Pancreas (tissue), 10 donors: Measurements from ENCODE around the gene PARP3. TPM values are rescaled to one million over a fixed set of nuclear protein-coding genes. Genes with fewer than 3 reads are reported as not detected.

Experiments
- ATAC-seq, 4 donors: fragments of 200-7000 bp; cut with Tn5 transposase; one replicate each; pipeline versions ENCODE4 v1.8.0 to v1.9.1; 2020; ENCODE audit warnings: mild to moderate bottlenecking in 4 of 4, moderate library complexity in 4 of 4
- DNase-seq, 6 donors: peaks; one replicate each; pipeline ENCODE4 v3.0.0-alpha.2; 2020
- FAIRE-seq: peaks from 2 replicates; lab custom pipeline; 2012; peaks lifted over from hg19 to GRCh38; lab: Jason Lieb, UNC
- H3K27ac ChIP-seq, 4 donors: fragments of 200-600 bp; sonication (generic); 1 replicate in 3 of 4; 2 replicates in 1 of 4; pipeline versions ENCODE4 v1.5.0 to v1.8.0; 2020
- H3K27me3 ChIP-seq, 4 donors: fragments of 200-600 bp; one replicate each; pipeline ENCODE4 v1.8.0; 2021
- H3K36me3 ChIP-seq, 3 donors: fragments of 200-600 bp; sonication (generic) in 1 of 3; one replicate each; pipeline versions ENCODE4 v1.5.0 to v1.8.0; 2020 to 2021
- H3K4me1 ChIP-seq, 3 donors: fragments of 200-600 bp; one replicate each; pipeline ENCODE4 v1.8.0; 2021
- H3K4me3 ChIP-seq, 4 donors: fragments of 200-600 bp; sonication (generic) in 2 of 4; one replicate each; pipeline versions ENCODE4 v1.5.0 to v1.8.0; 2020 to 2021
- H3K9me3 ChIP-seq, 4 donors: fragments of 200-600 bp; one replicate each; pipeline ENCODE4 v1.8.0; 2021
- CTCF ChIP-seq, 4 donors: fragments of 200-600 bp; sonication (generic) in 3 of 4; IDR thresholded peaks; one replicate each; pipeline versions ENCODE4 v1.5.0 to v1.8.0; 2021; ENCODE audit warnings: antibody characterized with exemption in 4 of 4
- WGBS, 2 donors: extraction: QIAGEN DNeasy Blood & Tissue Kit; methylation state at CpG; one replicate each; pipeline ENCODE4 v1.1.7; 2013; 5-methylcytosine and 5-hydroxymethylcytosine counted together
- intact Hi-C, 3 donors: fragments of 100-400 bp; cut with DNase I; formaldehyde crosslinking; loops; one replicate each; pipeline versions ENCODE4 v1.11.1 to v1.14.2; 2022
- polyA plus RNA-seq, 2 donors: library from polyadenylated mRNA; stranded (reverse); fragments of 200-250 nt; gene quantifications; one replicate each; pipeline ENCODE4 v1.2.3, GENCODE V29; 2013
- total RNA-seq, 6 donors: library from RNA; stranded (reverse); fragmentation: NEBNext Ultra II Directional in 4 of 6; extraction: Animal tissue kit (Norgen Biotek cat#: 25700) in 4 of 6; gene quantifications; one replicate each; pipeline versions ENCODE4 v1.2.1 to v1.2.4, GENCODE V29; 2021 to 2023
- donor health status: healthy with polysubstance abuse.
- donor health status: DM: no; HTN: no; CAD: no; lungs with moderate emphysema.
- donor health status: DM: no; HTN: no; CAD: no.
- donor health status: control.
- donor health status: control.
- donor health status: Bipolar disorder and iron deficiency.
- donor health status: DM: yes; HTN: yes; CAD: no.
- donor health status: DM: no; HTN: no; CAD: no.
- donor health status: DM: no; HTN: no; CAD: no.
- donor health status: DM: yes; HTN: yes; CAD: no.

PARP3 gene
- total and polyA plus RNA-seq, 8 donors = 2.1 to 8.3 (median 5.2) TPM

GRCh38 chr3:51966016-51966415 lies 23.9 kb downstream of the PARP3 start:
- FAIRE-seq (no peak), DNase-seq (peak in 2 of 6 donors; percentile 26 to 62), ATAC-seq (no peak)
- no peak overlapping the region for H3K27ac ChIP-seq
- TF ChIP-seq CTCF (IDR thresholded peaks at IDR 0.05) = no peak
- no peaks in the 10 kb centered on the region for H3K27me3 ChIP-seq
- H3K36me3 ChIP-seq = no peaks in the 10 kb centered on the region
- peak overlapping the region in 1 of 4 donors; percentile 72 for H3K4me3 ChIP-seq
- no peaks in the 10 kb centered on the region for H3K9me3 ChIP-seq
- peaks cover 8 to 16% (median 10%) of the 10 kb centered on the region in 3 donors for H3K4me1 ChIP-seq
- intact Hi-C loops = no loop called here
- WGBS, 2 donors = 82 to 90% methylated on average over 2 of the region's 2 CpGs

- H3K27ac ChIP-seq = no peak overlapping the region
- no peak for TF ChIP-seq CTCF (IDR thresholded peaks at IDR 0.05)
- intact Hi-C loops = no loop called here
- H3K36me3 ChIP-seq = no peaks in the 10 kb centered on the region
- no peaks in the 10 kb centered on the region for H3K9me3 ChIP-seq
- H3K4me1 ChIP-seq = peaks cover 8 to 21% (median 14%) of the 10 kb centered on the region in 3 donors
- no peaks in the 10 kb centered on the region for H3K27me3 ChIP-seq
- DNase-seq (peak in 2 of 6 donors; percentile 40 to 70), FAIRE-seq (no peak), ATAC-seq (no peak)
- 68 to 84% methylated on average over 3 to 5 of the region's 5 CpGs for WGBS, 2 donors
- peak overlapping the region in 3 of 4 donors; percentile 48 to 72 (median 72) for H3K4me3 ChIP-seq
Measured at GRCh38 chr3:51966486-51966885, 24.3 kb downstream of the PARP3 start.

GRCh38 chr3:51966922-51967383 lies 24.8 kb downstream of the PARP3 start:
- no peak for TF ChIP-seq CTCF (IDR thresholded peaks at IDR 0.05)
- 4 to 34% methylated on average over 4 to 33 of the region's 33 CpGs for WGBS, 2 donors
- FAIRE-seq = no peak
- no peaks in the 10 kb centered on the region for H3K27me3 ChIP-seq
- H3K4me1 ChIP-seq = peaks cover 4 to 19% (median 15%) of the 10 kb centered on the region in 3 donors
- no peaks in the 10 kb centered on the region for H3K36me3 ChIP-seq
- peak overlapping the region; percentile 48 to 72 (median 71) for H3K4me3 ChIP-seq
- DNase-seq = no peak
- peak in 1 of 4 donors; percentile 10 for ATAC-seq
- peak overlapping the region; percentile 60 to 71 (median 66) for H3K27ac ChIP-seq
- intact Hi-C loops = no loop called here
- H3K9me3 ChIP-seq = no peaks in the 10 kb centered on the region

- Histone ChIP-seq H3K4me3 (peak within 1 kb of the TSS; percentile 48 to 72 (median 71)), H3K4me1 (peaks cover 4 to 19% (median 15%) of the 10 kb centered on the region in 3 donors), H3K9me3 (no peaks in the 10 kb centered on the region), H3K36me3 (no peaks in the 10 kb centered on the region), H3K27ac (peak within 1 kb of the TSS; percentile 61 to 82 (median 71)), H3K27me3 (no peaks in the 10 kb centered on the region)
- intact Hi-C loops = no loop called here
- WGBS, 2 donors = 1 to 2% methylated on average over 49 to 78 of the region's 90 CpGs
- ATAC-seq (peak; percentile 61 to 74 (median 67)), FAIRE-seq (no peak), DNase-seq (peak; percentile 74 to 88 (median 82))
- no peak for TF ChIP-seq CTCF (IDR thresholded peaks at IDR 0.05)
Measured at GRCh38 chr3:51967384-51968169, 25.4 kb downstream of the PARP3 start, which contains the start of gene PCBP4. PCBP4 (minus strand) TSS chr3:51967454; CDS start chr3:51961240, 6,214 bp downstream.
